Measurements from ENCODE around the gene PIMREG. TPM values are rescaled to one million over a fixed set of nuclear protein-coding genes. Genes with fewer than 3 reads are reported as not detected.

The PIMREG gene
- total and polyA plus RNA-seq, 2 experiments from 2014 or later: 3.9 to 11.8 TPM

- DNase-seq (ENCODE audit: low spot score): peak; percentile 63
- no peaks in the 10 kb centered on the region for H3K9me3 ChIP-seq (ENCODE audit: low read depth)
- H3K4me1 ChIP-seq (ENCODE audit: insufficient read depth): peaks cover 4% of the 10 kb centered on the region
- H4K20me1 ChIP-seq (ENCODE audit: insufficient read depth, poor library complexity, severe bottlenecking): no peaks in the 10 kb centered on the region
- H3K9me2 ChIP-seq (replicated peaks; ENCODE audit: insufficient read depth): no peaks in the 10 kb centered on the region
- no peak overlapping the region for H2AFZ ChIP-seq
- no peaks in the 10 kb centered on the region for H3K36me3 ChIP-seq (replicated peaks; ENCODE audit: insufficient read depth, low read depth)
- H3K27me3 ChIP-seq: no peaks in the 10 kb centered on the region
- H3K4me2 ChIP-seq: no peak overlapping the region
- no peak for TF ChIP-seq EZH2 (IDR thresholded peaks at IDR 0.05; ENCODE audit: borderline replicate concordance)
- TF ChIP-seq CTCF (IDR thresholded peaks at IDR 0.05; ENCODE audit: poor library complexity): no peak
- H3K79me2 ChIP-seq: no peaks in the 10 kb centered on the region
- no peak overlapping the region for H3K27ac ChIP-seq
- 55% methylated on average over 7 of the region's 7 CpGs for WGBS (ENCODE audit: low lambda C conversion rate, missing lambda C conversion rate)
- no peak overlapping the region for H3K4me3 ChIP-seq
These were observed 30.7 kb downstream of the PIMREG start for GRCh38 chr17:6474906-6475305.

- H3K9me2 ChIP-seq (replicated peaks; ENCODE audit: insufficient read depth): no peaks in the 10 kb centered on the region
- H3K9me3 ChIP-seq (ENCODE audit: low read depth): no peaks in the 10 kb centered on the region
- H3K4me2 ChIP-seq: no peak overlapping the region
- no peak overlapping the region for H3K27ac ChIP-seq
- TF ChIP-seq EZH2 (IDR thresholded peaks at IDR 0.05; ENCODE audit: borderline replicate concordance) (no peak), CTCF (IDR thresholded peaks at IDR 0.05; ENCODE audit: poor library complexity) (no peak), EZH2phosphoT487 (IDR thresholded peaks at IDR 0.05; ENCODE audit: low read depth, severe bottlenecking, unreplicated experiment) (no peak)
- peaks cover under 1% of the 10 kb centered on the region for H3K27me3 ChIP-seq
- no peak for DNase-seq (ENCODE audit: low spot score)
- H3K4me1 ChIP-seq (ENCODE audit: insufficient read depth): peaks cover 4% of the 10 kb centered on the region
- H3K4me3 ChIP-seq: no peak overlapping the region
- 77% methylated on average over 4 of the region's 4 CpGs for WGBS (ENCODE audit: low lambda C conversion rate, missing lambda C conversion rate)
- no peaks in the 10 kb centered on the region for H3K36me3 ChIP-seq (replicated peaks; ENCODE audit: insufficient read depth, low read depth)
- no peak overlapping the region for H2AFZ ChIP-seq
- no peaks in the 10 kb centered on the region for H3K79me2 ChIP-seq
- H4K20me1 ChIP-seq (ENCODE audit: insufficient read depth, poor library complexity, severe bottlenecking): no peaks in the 10 kb centered on the region
These were observed 31.2 kb downstream of the PIMREG start for GRCh38 chr17:6475411-6475810.

GRCh38 chr17:6476076-6476809 lies 32.0 kb downstream of the PIMREG start:
- no peak for TF ChIP-seq CTCF (IDR thresholded peaks at IDR 0.05; ENCODE audit: poor library complexity)
- TF ChIP-seq EZH2 (IDR thresholded peaks at IDR 0.05; ENCODE audit: borderline replicate concordance): no peak
- TF ChIP-seq EZH2phosphoT487 (IDR thresholded peaks at IDR 0.05; ENCODE audit: low read depth, severe bottlenecking, unreplicated experiment): no peak
- H3K4me2 ChIP-seq: no peak overlapping the region
- no peaks in the 10 kb centered on the region for H3K36me3 ChIP-seq (replicated peaks; ENCODE audit: insufficient read depth, low read depth)
- no peaks in the 10 kb centered on the region for H3K9me2 ChIP-seq (replicated peaks; ENCODE audit: insufficient read depth)
- no peak overlapping the region for H3K27ac ChIP-seq
- peaks cover 3% of the 10 kb centered on the region for H3K27me3 ChIP-seq
- H3K79me2 ChIP-seq: no peaks in the 10 kb centered on the region
- peaks cover 4% of the 10 kb centered on the region for H3K4me1 ChIP-seq (ENCODE audit: insufficient read depth)
- no peak for DNase-seq (ENCODE audit: low spot score)
- no peaks in the 10 kb centered on the region for H3K9me3 ChIP-seq (ENCODE audit: low read depth)
- WGBS (ENCODE audit: low lambda C conversion rate, missing lambda C conversion rate): 61% methylated on average over 8 of the region's 8 CpGs
- H4K20me1 ChIP-seq (ENCODE audit: insufficient read depth, poor library complexity, severe bottlenecking): no peaks in the 10 kb centered on the region
- H2AFZ ChIP-seq: no peak overlapping the region
- no peak overlapping the region for H3K4me3 ChIP-seq

Measured in hepatocyte (in vitro differentiated cells).